Stomach (tissue), 9 donors: ENCODE measurements around the gene IL10RB. TPM values are rescaled to one million over a fixed set of nuclear protein-coding genes. Genes with fewer than 3 reads are reported as not detected.

Experiments used
- DNase-seq, 2 donors: peaks; one replicate each; pipeline versions ENCODE4 v3.0.0 to v3.0.0-alpha.2; 2013 to 2019
- H3K27ac ChIP-seq, 5 donors: fragments of 200-600 bp in 4 of 5; sonication (generic) in 4 of 5; one replicate each; pipeline ENCODE4 v1.5.1; 2013 to 2019; ENCODE audit warnings: mild to moderate bottlenecking in 1 of 5, moderate library complexity in 1 of 5
- H3K27me3 ChIP-seq, 3 donors: fragments of 200-600 bp; sonication (generic); one replicate each; pipeline ENCODE4 v1.5.1; 2017 to 2019; ENCODE audit warnings: mixed run types in 1 of 3
- H3K36me3 ChIP-seq, 4 donors: fragments of 200-600 bp; sonication (generic); 1 replicate in 3 of 4; 2 replicates in 1 of 4; pipeline ENCODE4 v1.5.1; 2016 to 2019
- H3K4me1 ChIP-seq, 4 donors: fragments of 200-600 bp; sonication (generic); one replicate each; pipeline ENCODE4 v1.5.1; 2016 to 2019
- H3K4me3 ChIP-seq, 4 donors: fragments of 200-600 bp; sonication (generic) in 3 of 4; one replicate each; pipeline ENCODE4 v1.5.1; 2016 to 2019; ENCODE audit warnings: mild to moderate bottlenecking in 1 of 4
- H3K9me3 ChIP-seq, 4 donors: fragments of 200-600 bp; sonication (generic); one replicate each; pipeline ENCODE4 v1.5.1; 2016 to 2019
- EP300 ChIP-seq: sonication (generic); formaldehyde crosslinking; IDR thresholded peaks from one replicate; pipeline ENCODE4 v1.6.1; 2017; ENCODE audit warnings: antibody characterized with exemption
- POLR2A ChIP-seq, 4 donors: fragments of 450-650 bp; IDR thresholded peaks; one replicate each; pipeline ENCODE4 v1.6.1; 2016; ENCODE audit warnings: antibody characterized with exemption in 4 of 4, control low read depth in 2 of 4, mild to moderate bottlenecking in 1 of 4, moderate library complexity in 1 of 4
- POLR2AphosphoS5 ChIP-seq, 3 donors: sonication (generic); formaldehyde crosslinking; IDR thresholded peaks; one replicate each; pipeline ENCODE4 v1.6.1; 2016; ENCODE audit warnings: antibody characterized with exemption in 3 of 3
- WGBS, 5 donors: extraction: QIAGEN DNeasy Blood & Tissue Kit in 3 of 5; methylation state at CpG; one replicate each; pipeline versions ENCODE4 v1.1.5 to v1.1.7; 2013 to 2018; 5-methylcytosine and 5-hydroxymethylcytosine counted together
- intact Hi-C: fragments of 100-400 bp; cut with DNase I; formaldehyde crosslinking; loops from one replicate; pipeline ENCODE4 v1.15.1; 2023; ENCODE audit warnings: low total_unique reads
- polyA plus RNA-seq, 3 donors: library from polyadenylated mRNA; stranded (reverse); fragments of 200-250 nt; gene quantifications; one replicate each; pipeline ENCODE4 v1.2.3, GENCODE V29; 2013
- total RNA-seq, 5 donors: library from RNA; depleted of rRNA; stranded (reverse); fragments of >200 nt; gene quantifications; one replicate each; pipeline versions ENCODE4 v1.1.0 to v1.2.3, GENCODE V29; 2014 to 2016
- TF ChIP-seq, protein P1 (sequence below), 7 experiments: fragments of 450-650 bp in 4 of 7; fragments of 200-600 bp in 3 of 7; sonication (generic) in 3 of 7; IDR thresholded peaks; one replicate each; pipeline ENCODE4 v1.5.1; 2016 to 2019; ENCODE audit warnings: antibody characterized with exemption in 7 of 7, control low read depth in 2 of 7, mild to moderate bottlenecking in 1 of 7
- donor health status: healthy with polysubstance abuse.
- donor health status: Bipolar disorder and iron deficiency.
- donor health status: healthy.

IL10RB gene
- total and polyA plus RNA-seq, 8 donors = 10.3 to 55.3 (median 18.8) TPM; not detected in 1

DNA sequence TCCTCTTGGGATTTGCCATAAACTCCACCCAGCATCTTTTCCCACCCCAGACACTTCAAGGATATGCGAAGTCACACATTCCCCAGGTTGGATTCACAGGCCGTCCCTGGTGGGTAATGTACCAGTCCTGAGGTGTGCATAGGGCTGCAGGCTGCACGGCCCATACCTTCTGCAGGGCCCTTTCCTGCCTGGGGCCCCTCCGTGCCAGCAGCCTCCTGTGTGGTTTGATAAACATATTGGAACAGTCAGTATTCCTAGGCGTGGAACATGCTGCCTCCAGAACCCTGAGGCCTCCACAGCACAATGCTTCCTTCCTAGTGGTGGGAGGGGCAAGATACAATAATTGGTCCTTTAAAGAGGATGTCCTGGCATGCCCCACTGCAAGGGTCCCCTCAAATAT, 26.6 kb downstream of the IL10RB start:
- Histone ChIP-seq H3K9me3 (no peaks in the 10 kb centered on the region), H3K36me3 (peaks cover 11 to 97% (median 88%) of the 10 kb centered on the region in 4 donors), H3K27me3 (no peaks in the 10 kb centered on the region), H3K4me3 (no peak overlapping the region), H3K27ac (peak overlapping the region in 2 of 5 donors; percentile 32 to 35), H3K4me1 (peaks cover 8 to 39% (median 22%) of the 10 kb centered on the region in 4 donors)
- no peak for TF ChIP-seq POLR2A (IDR thresholded peaks at IDR 0.05)
- TF ChIP-seq, protein P1, sequence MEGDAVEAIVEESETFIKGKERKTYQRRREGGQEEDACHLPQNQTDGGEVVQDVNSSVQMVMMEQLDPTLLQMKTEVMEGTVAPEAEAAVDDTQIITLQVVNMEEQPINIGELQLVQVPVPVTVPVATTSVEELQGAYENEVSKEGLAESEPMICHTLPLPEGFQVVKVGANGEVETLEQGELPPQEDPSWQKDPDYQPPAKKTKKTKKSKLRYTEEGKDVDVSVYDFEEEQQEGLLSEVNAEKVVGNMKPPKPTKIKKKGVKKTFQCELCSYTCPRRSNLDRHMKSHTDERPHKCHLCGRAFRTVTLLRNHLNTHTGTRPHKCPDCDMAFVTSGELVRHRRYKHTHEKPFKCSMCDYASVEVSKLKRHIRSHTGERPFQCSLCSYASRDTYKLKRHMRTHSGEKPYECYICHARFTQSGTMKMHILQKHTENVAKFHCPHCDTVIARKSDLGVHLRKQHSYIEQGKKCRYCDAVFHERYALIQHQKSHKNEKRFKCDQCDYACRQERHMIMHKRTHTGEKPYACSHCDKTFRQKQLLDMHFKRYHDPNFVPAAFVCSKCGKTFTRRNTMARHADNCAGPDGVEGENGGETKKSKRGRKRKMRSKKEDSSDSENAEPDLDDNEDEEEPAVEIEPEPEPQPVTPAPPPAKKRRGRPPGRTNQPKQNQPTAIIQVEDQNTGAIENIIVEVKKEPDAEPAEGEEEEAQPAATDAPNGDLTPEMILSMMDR (IDR thresholded peaks at IDR 0.05) = no peak
- DNase-seq = no peak
- 41 to 58% (median 50%) methylated on average over 4 to 5 of the region's 5 CpGs for WGBS, 5 donors
- intact Hi-C loops = no loop called here

DNA sequence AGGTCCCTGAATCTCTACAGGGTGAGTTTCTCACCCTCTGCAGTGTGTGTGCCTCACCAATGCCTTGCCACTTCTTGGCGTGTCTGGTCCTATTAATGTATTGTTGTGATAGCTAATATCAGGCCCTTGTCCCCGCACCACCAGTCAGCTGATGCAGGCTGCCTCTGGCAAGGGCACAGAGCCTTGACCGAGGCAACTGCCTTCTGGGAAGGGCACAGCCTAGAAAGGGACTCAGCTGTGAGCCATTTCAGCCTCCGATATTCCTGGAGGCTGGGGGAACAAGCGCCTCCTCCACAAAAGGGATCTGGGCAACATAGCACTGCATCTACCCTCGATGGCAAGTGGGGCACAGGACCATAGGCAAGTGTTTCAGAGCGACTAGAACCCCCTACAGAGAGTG, 27.0 kb downstream of the IL10RB start:
- peaks cover 11 to 97% (median 86%) of the 10 kb centered on the region in 4 donors for H3K36me3 ChIP-seq
- TF ChIP-seq EP300 (no peak), POLR2AphosphoS5 (IDR thresholded peaks at IDR 0.05) (no peak), POLR2A (IDR thresholded peaks at IDR 0.05) (no peak)
- TF ChIP-seq, protein P1 (IDR thresholded peaks at IDR 0.05) = no peak
- H3K27ac ChIP-seq = peak overlapping the region in 4 of 5 donors; percentile 9 to 35 (median 29)
- H3K4me3 ChIP-seq = no peak overlapping the region
- intact Hi-C loops = no loop called here
- H3K4me1 ChIP-seq = peaks cover 8 to 35% (median 20%) of the 10 kb centered on the region in 4 donors
- WGBS, 5 donors = 53 to 82% (median 68%) methylated on average over 5 to 7 of the region's 7 CpGs
- H3K9me3 ChIP-seq = no peaks in the 10 kb centered on the region
- H3K27me3 ChIP-seq = no peaks in the 10 kb centered on the region
- DNase-seq = no peak

GRCh38 chr21:33293811-33294216, 27.6 kb downstream of the IL10RB start:
- Histone ChIP-seq H3K36me3 (peaks cover 11 to 90% (median 79%) of the 10 kb centered on the region in 4 donors), H3K9me3 (no peaks in the 10 kb centered on the region), H3K4me3 (no peak overlapping the region), H3K27me3 (no peaks in the 10 kb centered on the region), H3K27ac (peak overlapping the region in 3 of 5 donors; percentile 26 to 35 (median 32)), H3K4me1 (peaks cover 8 to 40% (median 19%) of the 10 kb centered on the region in 4 donors)
- WGBS, 5 donors = 24 to 49% (median 32%) methylated on average over 7 of the region's 7 CpGs
- intact Hi-C loops = no loop called here
- TF ChIP-seq, protein P1 (IDR thresholded peaks at IDR 0.05) = no peak
- TF ChIP-seq POLR2A (IDR thresholded peaks at IDR 0.05) = no peak
- no peak for TF ChIP-seq EP300
- TF ChIP-seq POLR2AphosphoS5 (IDR thresholded peaks at IDR 0.05) = no peak
- DNase-seq = peak in 1 of 2 donors; percentile 68

DNA sequence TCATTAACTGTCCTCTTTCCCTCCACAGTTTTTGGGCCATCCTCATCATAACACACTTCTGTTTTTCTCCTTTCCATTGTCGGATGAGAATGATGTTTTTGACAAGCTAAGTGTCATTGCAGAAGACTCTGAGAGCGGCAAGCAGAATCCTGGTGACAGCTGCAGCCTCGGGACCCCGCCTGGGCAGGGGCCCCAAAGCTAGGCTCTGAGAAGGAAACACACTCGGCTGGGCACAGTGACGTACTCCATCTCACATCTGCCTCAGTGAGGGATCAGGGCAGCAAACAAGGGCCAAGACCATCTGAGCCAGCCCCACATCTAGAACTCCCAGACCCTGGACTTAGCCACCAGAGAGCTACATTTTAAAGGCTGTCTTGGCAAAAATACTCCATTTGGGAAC, 30.0 kb downstream of the IL10RB start:
- intact Hi-C loops = no loop called here
- no peak for DNase-seq
- TF ChIP-seq, protein P1 (IDR thresholded peaks at IDR 0.05) = no peak
- TF ChIP-seq EP300 (no peak), POLR2AphosphoS5 (IDR thresholded peaks at IDR 0.05) (no peak), POLR2A (IDR thresholded peaks at IDR 0.05) (no peak)
- H3K27me3 ChIP-seq = no peaks in the 10 kb centered on the region
- H3K4me1 ChIP-seq = peaks cover 8 to 45% (median 22%) of the 10 kb centered on the region in 4 donors
- H3K27ac ChIP-seq = no peak overlapping the region
- H3K36me3 ChIP-seq = peaks cover 11 to 70% (median 64%) of the 10 kb centered on the region in 4 donors
- no peaks in the 10 kb centered on the region for H3K9me3 ChIP-seq
- WGBS, 5 donors = 84 to 96% (median 92%) methylated on average over 4 to 6 of the region's 6 CpGs
- H3K4me3 ChIP-seq = no peak overlapping the region
